GM21717 (cell line): ENCODE results near the gene SERPINC1.
"Not testable (repeated sequence)": the region's sequence is repeated elsewhere in the genome, so short reads cannot be mapped to it uniquely, and the experiment has no call there.

Experiments
- ATAC-seq: cut with Tn5 transposase; IDR thresholded peaks from one replicate; pipeline ENCODE4 v1.9.1; 2021; ENCODE audit warnings: mild to moderate bottlenecking, moderate library complexity; ENCODE audit not compliant: unreplicated experiment

Gene SERPINC1

DNA sequence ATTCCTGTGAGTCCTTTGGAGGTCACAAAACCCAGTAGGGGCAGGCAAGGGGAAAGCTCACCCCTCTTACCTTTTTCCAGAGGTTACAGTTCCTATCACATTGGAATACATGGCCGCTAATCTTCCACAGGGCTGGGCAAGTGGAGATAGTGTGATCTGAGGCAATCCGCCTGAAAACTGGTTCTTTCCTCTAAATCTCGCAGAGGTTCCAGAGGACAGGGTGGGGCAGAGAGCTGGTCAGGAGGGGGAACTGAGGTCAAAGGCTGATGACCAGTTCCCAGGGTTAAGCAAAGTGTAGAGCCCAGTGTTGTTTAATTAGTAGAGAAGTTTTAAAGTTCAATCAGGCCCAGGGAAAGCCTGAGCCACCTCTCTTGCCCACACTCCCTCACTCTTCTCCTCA lies at the start of gene SERPINC1:
Gene SERPINC1 (minus strand): TSS at position 179 of the 400 bp plus-strand sequence. CDS start 68 bp downstream, at position 111.
- ATAC-seq: no peak

DNA sequence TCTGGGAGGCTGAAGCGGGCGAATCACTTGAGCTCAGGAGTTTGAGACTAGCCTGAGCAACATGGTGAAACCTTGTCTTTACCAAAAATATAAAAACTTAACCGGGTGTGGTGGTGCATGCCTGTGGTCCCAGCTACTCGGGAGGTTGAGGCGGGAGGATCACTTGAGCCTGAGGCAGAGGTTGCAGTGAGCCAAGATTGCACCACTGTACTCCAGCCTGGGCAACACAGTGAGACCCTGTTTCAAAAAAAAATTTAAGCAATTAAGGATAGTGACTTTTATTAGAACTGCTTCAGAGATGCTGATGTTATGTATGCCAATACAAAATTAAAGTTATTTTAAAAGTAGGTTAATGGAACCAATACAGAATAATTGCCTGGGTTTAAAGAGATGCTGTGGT lies 48.8 kb upstream of the SERPINC1 start:
- ATAC-seq: not testable (repeated sequence)

DNA sequence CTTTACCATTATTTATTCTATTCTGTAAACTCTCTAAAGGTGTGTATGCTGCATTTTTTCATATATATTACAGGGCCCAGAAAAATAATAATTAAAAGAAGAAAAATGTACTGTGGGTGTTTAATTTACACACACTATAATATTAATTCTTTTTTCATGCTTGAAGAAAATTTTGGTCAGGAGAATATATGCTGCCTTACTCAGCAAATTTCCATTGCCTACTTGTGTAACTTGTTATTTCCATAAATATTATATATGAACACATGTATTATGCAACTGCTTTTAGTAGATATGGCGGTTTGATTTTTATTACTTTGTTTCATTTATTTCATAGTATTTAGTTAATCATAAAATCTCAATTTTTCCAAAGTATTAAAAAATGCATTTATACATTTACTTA lies 46.4 kb upstream of the SERPINC1 start:
- ATAC-seq: no peak

DNA sequence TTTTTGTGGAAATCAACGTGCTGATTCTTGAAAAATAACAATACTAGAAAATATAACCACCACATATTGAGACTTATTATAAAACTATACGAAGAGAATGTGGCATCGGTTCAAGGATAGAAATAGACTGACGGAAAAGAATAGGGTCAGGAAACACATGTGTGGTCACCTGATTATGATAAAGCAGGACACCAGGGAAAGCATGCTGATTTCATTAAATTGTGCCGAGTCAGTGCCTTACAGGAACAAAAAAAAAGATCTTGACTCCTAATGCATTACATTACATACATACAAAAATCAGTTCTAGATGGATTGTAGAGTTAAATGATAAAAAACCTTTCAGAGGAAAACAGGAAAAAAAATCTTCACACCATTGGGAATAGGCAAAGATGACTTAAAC lies 43.5 kb upstream of the SERPINC1 start:
- ATAC-seq: no peak

DNA sequence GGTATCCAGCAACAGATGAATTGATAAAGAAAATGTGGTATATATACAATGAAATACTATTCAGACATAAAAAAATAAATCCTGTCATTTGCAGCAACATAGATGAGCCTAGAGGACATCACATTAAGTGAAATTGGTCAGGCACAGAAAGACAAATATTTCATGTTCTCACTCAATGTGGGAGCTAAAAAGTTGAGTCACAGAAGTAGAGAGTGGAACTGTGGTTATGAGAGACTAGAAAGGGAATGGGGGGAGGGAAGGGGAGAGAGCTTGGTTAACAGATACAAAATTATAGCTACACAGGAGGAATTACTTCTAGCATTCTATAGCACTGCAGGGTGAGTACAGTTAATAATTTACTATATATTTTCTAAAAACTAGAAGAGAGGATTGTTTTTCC lies 37.1 kb upstream of the SERPINC1 start:
- ATAC-seq: no peak

DNA sequence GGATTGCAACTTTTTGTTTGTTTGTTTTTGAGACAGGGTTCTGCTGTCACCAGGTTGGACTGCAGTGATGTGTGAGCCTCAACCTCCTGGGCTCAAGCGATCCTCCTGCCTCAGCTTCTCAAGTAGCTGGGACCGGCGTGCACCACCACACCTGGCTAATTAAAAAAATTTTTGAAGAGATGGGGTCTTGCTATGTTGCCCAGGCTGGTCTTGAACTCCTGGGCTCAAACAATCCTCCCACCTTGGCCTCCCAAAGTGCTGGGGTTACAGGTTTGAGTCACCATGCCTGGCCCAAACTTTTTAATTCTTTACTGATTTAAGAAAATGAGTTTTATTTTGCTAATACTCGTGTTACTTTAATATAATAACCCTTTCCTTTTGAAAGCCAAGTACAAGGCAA lies 31.5 kb upstream of the SERPINC1 start:
- ATAC-seq: no peak

DNA sequence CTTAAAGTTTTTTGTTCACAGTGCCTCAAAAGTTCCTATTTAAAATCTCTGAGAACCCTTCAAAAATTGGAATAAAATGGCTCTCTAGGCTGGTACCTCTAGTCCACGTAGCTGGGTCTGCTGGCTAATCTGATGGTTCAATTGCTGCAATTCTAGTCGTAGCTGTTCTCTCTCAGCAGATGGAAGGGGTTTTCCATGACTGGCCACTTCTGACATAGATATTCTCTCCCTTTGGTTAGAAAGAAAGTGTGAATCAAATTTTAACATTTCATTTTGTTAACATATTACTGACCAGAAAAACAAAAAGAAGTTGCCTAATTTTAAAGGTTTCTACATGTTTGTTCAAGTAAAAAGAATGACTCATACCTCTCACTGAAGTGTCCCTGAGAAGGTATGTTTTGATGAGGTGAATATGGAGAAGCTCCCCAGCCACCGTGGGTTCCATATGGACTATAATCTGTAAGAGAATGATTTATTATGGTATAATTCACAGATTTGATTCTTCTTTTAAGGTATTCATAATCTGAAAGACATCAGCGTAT lies 29.3 kb upstream of the SERPINC1 start:
- ATAC-seq: no peak

DNA sequence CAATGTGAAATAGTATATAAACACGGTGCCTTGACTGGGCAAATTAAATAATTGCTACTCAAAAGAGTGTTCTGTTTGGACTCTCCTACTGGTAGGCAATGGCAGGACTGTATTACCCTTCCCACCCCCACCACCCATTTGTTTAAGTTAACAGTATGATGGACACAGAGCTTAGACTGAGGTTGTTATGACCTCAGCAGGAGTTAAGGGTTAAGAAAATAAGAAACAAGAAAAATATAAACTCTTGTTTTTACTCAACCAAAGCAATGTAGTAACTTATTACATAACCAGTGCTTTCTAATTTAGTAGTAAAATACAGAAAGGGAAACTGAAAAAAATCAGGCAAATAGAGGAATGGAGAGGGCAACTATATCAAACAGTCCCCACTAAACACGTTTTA lies 19.9 kb upstream of the SERPINC1 start:
- no peak for ATAC-seq

DNA sequence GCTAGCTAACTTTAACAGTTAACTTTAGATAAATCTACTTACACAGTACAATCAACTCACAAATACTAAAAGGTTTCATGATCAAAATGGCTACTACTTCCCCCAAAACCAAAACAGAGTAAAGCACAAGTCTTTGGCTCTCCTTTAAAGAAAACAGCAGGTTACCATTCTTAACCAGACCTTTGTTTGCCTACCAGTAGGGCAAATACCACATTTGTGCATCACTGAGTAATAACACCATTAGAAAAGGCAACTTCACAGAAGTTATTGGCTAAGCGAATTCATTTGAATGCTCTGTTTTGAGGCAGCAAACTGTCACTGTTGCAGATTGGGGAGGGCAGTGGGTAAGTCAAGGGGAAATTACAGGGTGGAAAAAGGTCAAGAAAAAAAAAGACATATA lies 17.3 kb upstream of the SERPINC1 start:
- ATAC-seq: no peak

DNA sequence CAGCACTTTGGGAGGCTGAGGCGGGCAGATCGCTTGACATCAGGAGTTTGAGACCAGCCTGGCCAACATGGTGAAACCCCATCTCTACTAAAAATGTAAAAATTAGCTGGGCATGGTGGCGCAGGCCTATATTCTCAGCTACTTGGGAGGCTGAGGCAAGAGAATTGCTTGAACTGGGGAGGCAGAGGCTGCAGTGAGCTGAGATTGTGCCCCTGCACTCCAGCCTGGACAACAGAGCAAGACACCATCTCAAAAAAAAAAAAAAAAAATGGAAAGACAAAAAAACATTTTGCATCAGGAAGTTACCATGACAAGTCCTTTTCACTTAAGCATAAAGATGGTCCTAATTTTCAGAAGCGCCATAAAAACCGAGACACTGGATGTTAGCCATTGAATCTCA lies 13.4 kb upstream of the SERPINC1 start:
- not testable (repeated sequence) for ATAC-seq

DNA sequence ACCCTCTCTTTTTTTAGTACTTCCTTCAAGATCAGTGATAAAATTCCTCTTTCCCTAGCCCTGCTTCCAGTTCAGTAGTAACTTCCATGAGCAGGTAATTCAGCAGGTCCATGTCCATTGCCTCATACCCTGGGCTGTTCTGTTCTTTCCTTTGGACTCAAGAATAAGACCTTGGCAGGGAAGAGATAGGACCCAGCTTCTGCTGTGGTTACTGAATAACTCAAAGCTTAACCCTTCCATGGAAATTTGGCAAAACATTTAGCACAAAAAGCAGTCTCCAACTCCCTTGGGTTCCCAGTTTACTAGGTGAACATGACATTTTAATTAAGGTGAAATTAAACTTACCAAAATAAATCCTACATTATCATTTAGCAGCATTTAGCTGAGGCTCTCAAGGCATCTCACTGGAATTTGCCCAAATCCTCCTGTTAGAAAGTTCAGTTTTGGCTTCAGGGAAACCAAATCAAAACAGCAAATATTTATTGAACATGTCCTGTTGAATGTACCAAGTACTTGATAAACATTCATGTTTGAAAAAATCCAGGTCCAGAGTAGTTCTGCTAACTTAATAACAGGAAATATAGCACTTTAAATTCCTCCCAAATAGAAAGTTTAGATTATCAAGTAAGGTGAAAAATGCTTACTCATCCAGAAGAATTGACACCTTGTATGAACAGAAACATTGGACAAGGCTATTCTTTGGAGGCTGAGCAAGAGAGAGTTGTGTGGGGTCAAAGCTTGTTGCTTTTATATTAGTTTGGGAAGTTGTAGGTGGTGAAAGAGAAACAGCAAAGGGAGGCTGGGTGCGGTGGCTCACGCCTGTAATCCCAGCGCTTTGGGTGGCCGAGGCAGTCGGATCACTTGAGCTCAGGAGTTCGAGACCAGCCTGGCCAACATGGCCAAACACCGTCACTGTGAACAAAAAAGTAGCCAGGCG lies 8.4 kb upstream of the SERPINC1 start:
- no peak for ATAC-seq

DNA sequence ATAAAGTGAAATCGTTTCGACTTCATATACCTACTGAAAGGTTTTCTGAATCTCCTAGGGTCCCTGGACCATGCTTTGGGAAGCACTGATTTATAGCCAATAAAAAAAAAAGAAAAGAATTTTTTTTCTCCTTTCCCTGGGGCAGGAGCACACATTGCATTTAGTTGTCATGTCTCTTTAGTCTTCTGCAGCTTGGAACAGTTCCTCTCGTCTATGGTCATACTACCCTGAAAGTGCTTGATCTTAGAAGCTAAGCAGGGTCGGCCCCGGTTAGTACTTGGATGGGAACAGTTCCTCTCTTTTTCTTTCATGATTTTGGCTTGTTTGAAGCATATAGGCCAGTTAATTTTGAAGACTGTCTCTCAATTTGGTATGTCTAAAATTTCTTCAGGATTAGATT lies 3.7 kb upstream of the SERPINC1 start:
- ATAC-seq: no peak

DNA sequence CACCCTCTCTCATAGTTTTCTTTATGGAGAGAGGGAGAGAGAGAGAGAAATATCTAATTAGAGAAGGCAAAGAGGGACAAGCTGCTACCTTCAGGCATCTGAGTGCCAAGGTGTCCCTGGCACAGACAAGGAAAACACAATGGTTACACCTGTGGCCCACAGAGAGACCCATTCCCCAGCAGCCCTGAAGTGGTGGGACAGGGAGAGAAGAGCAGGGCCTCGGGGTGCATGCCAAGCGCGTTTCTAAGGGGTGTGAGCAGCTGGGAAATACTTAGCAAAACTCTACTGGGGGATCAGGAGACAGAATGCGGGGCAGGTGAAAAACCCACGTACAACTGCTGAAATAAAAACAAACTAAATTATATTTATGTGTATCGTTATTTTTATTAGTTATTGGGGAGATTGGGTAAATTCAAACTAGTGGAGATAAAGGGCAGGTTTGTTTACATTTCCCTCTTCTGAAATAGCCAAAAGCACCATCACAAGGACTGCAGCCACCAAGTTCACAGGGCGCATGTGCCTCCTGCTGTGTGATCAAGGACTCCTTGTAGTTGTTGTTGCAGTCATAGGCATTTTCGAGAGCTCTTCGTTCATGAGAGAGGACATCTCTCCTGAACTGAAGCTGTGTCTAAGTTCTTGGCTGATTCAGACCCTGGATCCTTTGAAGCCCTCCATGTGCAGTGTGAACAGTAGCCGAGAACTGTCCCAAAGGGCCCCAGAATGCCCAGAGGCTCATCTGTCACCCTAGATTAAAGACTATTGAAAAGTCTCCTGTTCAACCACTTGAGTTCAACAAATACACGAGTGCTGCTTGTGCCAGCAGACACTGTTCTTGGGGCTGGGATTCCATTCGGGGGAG lies 737 bp upstream of the SERPINC1 start:
- no peak for ATAC-seq

DNA sequence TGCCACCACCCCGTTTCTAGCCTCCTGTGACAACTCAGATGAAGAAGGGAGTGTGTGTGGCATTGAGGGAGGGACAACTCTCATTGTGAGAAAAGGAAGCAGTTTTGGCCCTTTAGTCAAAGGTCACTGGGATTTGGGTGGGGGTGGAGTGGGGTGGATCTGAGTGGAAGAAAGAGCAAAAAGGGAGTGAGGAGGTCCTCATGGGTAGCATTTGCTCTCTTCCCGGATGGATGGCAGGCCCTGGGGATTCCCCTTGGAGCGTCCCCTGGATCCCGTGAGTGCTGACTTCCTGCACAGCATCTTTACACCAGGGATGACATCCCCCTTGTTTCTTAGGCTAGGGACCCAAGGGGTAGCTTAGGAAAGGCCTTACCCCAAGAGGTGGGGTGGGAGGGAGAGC lies 460 bp downstream of the SERPINC1 start:
- ATAC-seq: no peak

DNA sequence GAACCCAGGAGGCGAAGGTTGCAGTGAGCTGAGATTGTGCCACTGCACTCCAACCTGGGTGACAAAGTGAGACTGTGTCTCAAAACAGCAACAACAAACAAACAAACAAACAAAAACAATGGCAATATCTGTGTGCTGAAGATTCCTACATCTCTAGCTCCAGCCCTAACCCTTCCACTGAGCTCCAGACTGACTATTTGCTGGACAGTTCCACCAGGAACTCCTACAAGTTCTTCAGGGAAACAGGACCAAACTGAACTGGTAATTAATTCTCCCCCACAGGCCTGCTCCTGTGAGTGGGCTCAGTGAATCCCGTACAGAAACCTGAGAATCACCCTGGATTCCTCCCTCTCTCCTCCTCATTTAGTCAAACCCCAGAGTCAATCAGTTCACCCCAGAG lies 1.5 kb downstream of the SERPINC1 start:
- no peak for ATAC-seq

DNA sequence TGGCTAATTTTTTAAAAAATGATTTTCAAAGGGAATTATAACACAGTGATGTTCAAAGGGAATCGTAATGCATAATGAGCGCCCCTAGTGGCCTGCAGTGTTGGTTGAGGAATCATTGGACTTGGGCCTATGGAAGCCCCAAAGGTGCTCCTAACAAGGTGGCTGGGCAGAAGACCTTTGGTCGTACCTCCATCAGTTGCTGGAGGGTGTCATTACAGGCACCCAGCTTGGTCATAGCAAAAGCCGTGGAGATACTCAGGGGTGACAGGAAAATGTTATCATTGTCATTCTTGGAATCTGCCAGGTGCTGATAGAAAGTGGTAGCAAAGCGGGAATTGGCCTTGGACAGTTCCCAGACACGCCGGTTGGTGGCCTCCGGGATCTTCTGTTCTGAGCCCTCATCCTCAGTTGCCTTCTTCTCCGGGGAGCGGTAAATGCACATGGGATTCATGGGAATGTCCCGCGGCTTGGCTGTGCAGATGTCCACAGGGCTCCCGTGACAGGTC lies 2.7 kb downstream of the SERPINC1 start:
- ATAC-seq: no peak

DNA sequence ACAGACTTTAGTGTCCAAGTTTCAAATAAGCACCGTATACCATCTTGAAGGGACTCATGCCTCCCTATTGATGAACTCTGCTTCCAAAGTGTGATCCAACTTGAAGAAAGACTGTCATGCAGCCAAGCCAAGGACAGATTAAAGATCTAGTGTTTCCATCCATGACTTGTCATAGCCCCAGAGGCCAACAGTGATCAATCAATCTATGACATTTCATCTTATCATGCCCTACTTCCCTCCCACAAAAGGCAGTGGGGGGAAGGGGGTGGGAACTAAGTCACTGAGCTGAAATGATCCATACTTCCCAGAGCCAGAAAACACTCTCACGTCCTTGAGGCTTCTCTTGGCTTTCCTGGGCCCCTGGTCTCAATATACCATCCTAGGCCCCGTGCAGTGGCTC lies 4.0 kb downstream of the SERPINC1 start:
- ATAC-seq: no peak

DNA sequence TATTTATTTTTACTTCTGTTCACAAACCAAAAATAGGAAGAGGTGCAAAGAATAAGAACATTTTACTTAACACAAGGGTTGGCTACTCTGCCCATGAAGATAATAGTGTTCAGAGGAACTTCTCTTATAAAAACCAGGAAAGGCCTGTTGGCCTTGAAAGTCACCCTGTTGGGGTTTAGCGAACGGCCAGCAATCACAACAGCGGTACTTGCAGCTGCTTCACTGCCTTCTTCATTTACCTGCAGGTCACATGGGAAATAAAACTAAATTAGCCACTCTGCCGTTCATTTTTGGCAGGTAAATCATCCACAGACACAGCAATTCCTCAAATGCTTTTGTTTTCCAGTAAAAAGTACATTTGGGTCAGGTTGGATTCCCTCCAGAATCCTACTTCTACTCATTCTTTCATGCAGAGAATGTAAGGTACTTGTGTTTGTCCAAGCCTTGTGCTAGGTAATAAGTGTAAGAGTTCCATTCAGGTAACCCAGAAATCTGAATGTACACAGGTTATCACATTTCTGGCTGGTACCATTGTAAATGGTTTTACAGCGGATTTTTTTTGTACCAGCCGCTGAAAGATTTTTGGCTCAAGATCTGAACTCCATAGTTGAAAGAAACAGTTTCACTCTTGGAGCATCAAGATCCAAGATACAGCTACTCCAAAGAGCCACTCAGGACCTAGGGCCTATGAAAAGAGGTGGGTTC lies 13.1 kb downstream of the SERPINC1 start:
- ATAC-seq: no peak

DNA sequence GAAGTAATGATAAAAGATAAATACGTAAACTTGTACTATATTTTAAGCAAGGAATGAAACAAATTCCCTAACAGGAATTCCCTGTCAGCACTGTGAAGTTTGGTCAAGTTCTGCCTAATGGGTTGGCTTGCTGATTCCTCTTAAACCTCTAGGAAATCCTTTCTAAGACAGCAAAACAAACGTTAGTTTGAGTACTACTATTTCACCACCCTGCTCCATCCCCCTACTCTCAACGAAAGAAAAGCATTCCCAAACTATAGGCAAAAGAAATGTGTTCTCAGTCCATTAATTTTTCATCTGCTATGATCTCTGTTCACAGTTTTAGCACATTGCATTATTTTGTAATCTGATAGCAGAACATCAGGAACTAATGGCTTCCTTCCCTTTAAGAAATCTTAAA lies 16.1 kb downstream of the SERPINC1 start:
- no peak for ATAC-seq

DNA sequence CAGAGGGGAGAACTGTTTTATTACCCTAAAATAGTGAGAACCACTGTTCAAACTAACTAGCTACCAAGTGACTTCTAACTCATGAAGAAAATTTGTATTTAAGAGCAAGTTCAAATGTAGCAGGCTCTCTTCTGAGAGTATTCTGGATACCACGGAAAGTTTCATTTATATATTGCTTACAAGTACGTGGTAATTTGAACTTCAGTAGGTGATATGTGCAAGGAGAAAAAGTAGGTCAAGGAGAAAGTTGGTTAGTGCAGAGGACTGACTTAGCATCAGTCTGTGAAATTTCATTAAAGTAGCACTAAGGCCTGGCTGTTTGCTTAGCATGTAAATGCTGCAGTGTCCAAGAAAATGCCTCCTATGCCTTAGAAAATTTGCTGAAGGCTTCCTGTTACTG lies 16.7 kb downstream of the SERPINC1 start:
- no peak for ATAC-seq

DNA sequence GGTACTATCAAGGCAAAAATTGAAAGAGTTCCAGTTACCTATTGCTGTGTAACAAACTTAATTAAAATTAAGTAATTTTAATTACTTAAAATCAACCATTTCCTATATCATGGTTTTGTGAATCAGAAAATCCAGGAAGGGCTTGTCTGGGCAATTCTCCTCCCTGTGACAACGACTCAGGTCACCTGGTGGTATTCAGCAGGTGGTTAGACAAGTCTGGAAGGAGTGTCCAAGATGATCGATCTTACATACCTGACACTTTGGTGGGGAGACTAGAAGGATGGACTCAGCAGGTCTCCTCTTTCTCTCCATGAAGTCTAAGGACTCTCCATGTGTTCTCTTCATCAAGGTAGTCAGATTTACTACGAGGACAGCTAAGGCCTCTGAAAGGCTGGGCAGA lies 22.9 kb downstream of the SERPINC1 start:
- ATAC-seq: no peak
